HCT116 (cell line): ENCODE data around the gene TTLL5. TPM values are rescaled to one million over a fixed set of nuclear protein-coding genes. Genes with fewer than 3 reads are reported as not detected.
"Not testable (repeated sequence)": the region's sequence is repeated elsewhere in the genome, so short reads cannot be mapped to it uniquely, and the experiment has no call there.

Experiments used
- ATAC-seq: fragments of 200-7000 bp; cut with Tn5 transposase; 2 replicates; pipeline ENCODE4 v1.9.1; 2020; ENCODE audit warnings: mild to moderate bottlenecking, moderate library complexity
- BruUV-seq: library from RNA; stranded (reverse); fragments of 400-500 nt; replicated peaks from 2 replicates; lab custom pipeline; 2021; lab: Mats Ljungman, UMichigan
- CTCF ChIA-PET: fragments of 300-600 bp; sonication (Branson Sonifier 250); formaldehyde crosslinking; loops from one replicate; lab custom pipeline; 2021; ENCODE audit warnings: antibody characterized with exemption; lab: Charles Lee
- POLR2A ChIA-PET: fragments of 300-600, 350-600 bp; sonication (Branson Sonifier 250); formaldehyde crosslinking; loops from one replicate; lab custom pipeline; 2021; ENCODE audit warnings: antibody characterized with exemption; lab: Charles Lee
- RAD21 ChIA-PET, 2 experiments: fragments of 300-600 bp; sonication (Branson Sonifier 250); formaldehyde crosslinking; loops; one replicate each; lab custom pipeline; 2023; ENCODE audit warnings: low total read pairs in 2 of 2; ENCODE audit not compliant: uncharacterized antibody in 2 of 2, unreplicated experiment in 2 of 2, low non-redundant PET in 1 of 2; lab: Charles Lee
- DNase-seq: peaks from one replicate; pipeline ENCODE4 v3.0.0-alpha.2; 2010; ENCODE audit warnings: low read depth, low spot score
- H2AFZ ChIP-seq: fragments of 200-600 bp; shearing (Covaris generic), sonication (generic); 2 replicates; pipeline ENCODE4 v1.6.1; 2017; ENCODE audit warnings: low read depth, mixed run types, mixed read lengths, antibody characterized with exemption, low read length; ENCODE audit not compliant: poor library complexity, severe bottlenecking
- H3K27ac ChIP-seq: 2 replicates; pipeline ENCODE4 v1.5.1; 2012; ENCODE audit warnings: low read depth, low read length
- H3K27me3 ChIP-seq: fragments of 200-600 bp; sonication (generic); 2 replicates; pipeline ENCODE4 v1.6.1; 2016; ENCODE audit warnings: mixed run types, low read length, mixed read lengths; ENCODE audit not compliant: insufficient read depth
- H3K36me3 ChIP-seq, 2 experiments: fragments of 200-500 bp in 1 of 2; fragments of 200-600 bp in 1 of 2; sonication (Bioruptor generic) in 1 of 2; sonication (generic) in 1 of 2; 2 replicates each; pipeline versions ENCODE4 v1.5.1 to v1.6.1; 2014 to 2016; ENCODE audit warnings: low read length in 2 of 2, inconsistent platforms in 1 of 2, mixed read lengths in 1 of 2, mixed run types in 1 of 2; ENCODE audit not compliant: insufficient read depth in 2 of 2, control insufficient read depth in 1 of 2
- H3K4me1 ChIP-seq, 2 experiments: fragments of 200-600 bp in 1 of 2; sonication (generic) in 1 of 2; 2 replicates each; pipeline versions ENCODE4 v1.5.1 to v1.6.1; 2012 to 2017; ENCODE audit warnings: low read length in 2 of 2, inconsistent platforms in 1 of 2, mild to moderate bottlenecking in 1 of 2, mixed read lengths in 1 of 2, mixed run types in 1 of 2, moderate library complexity in 1 of 2; ENCODE audit not compliant: insufficient read depth in 2 of 2, control insufficient read depth in 1 of 2
- H3K4me2 ChIP-seq: fragments of 200-600 bp; sonication (generic); 2 replicates; pipeline ENCODE4 v1.6.1; 2017; ENCODE audit warnings: mixed run types, low read length, mixed read lengths
- H3K4me3 ChIP-seq, 2 experiments: fragments of 200-600 bp in 1 of 2; sonication (generic) in 1 of 2; replicated peaks in 1 of 2; 2 replicates each; pipeline ENCODE4 v1.5.1; 2011 to 2016; ENCODE audit warnings: low read length in 2 of 2, control low read depth in 1 of 2, low read depth in 1 of 2, mild to moderate bottlenecking in 1 of 2, mixed read lengths in 1 of 2, mixed run types in 1 of 2
- H3K79me2 ChIP-seq: fragments of 200-600 bp; sonication (generic); 2 replicates; pipeline ENCODE4 v1.6.1; 2017; ENCODE audit warnings: mild to moderate bottlenecking, mixed run types, low read length, moderate library complexity, mixed read lengths; ENCODE audit not compliant: insufficient read depth
- H3K9ac ChIP-seq: fragments of 200-600 bp; sonication (generic); 2 replicates; pipeline ENCODE4 v1.6.1; 2016; ENCODE audit warnings: low read length, mixed read lengths
- H3K9me2 ChIP-seq: fragments of 200-600 bp; sonication (generic), shearing (Covaris generic); 2 replicates; pipeline ENCODE4 v1.6.1; 2017; ENCODE audit warnings: mixed run types, mild to moderate bottlenecking, moderate library complexity; ENCODE audit not compliant: insufficient read depth
- H3K9me3 ChIP-seq, 2 experiments: fragments of 200-500 bp in 1 of 2; fragments of 200-600 bp in 1 of 2; sonication (Bioruptor generic) in 1 of 2; sonication (generic) in 1 of 2; 2 replicates each; pipeline ENCODE4 v1.6.1; 2014 to 2017; ENCODE audit warnings: low read length in 2 of 2, mixed read lengths in 2 of 2, inconsistent platforms in 1 of 2, low read depth in 1 of 2, mild to moderate bottlenecking in 1 of 2, mixed run types in 1 of 2, moderate library complexity in 1 of 2; ENCODE audit not compliant: control insufficient read depth in 1 of 2, insufficient read depth in 1 of 2
- H4K20me1 ChIP-seq: fragments of 200-600 bp; sonication (generic), shearing (Covaris generic); 2 replicates; pipeline ENCODE4 v1.6.1; 2017; ENCODE audit warnings: mixed run types, mild to moderate bottlenecking, moderate library complexity; ENCODE audit not compliant: insufficient read depth
- ATF3 ChIP-seq: IDR thresholded peaks from 2 replicates; pipeline ENCODE4 v1.6.1; 2012
- CBX3 ChIP-seq: IDR thresholded peaks from 2 replicates; pipeline ENCODE4 v1.6.1; 2012; ENCODE audit warnings: low read depth
- CTCF ChIP-seq, 3 experiments: fragments of 200-600 bp in 1 of 3; sonication (generic) in 1 of 3; IDR thresholded peaks in 2 of 3; conservative IDR thresholded peaks in 1 of 3; 2 replicates each; pipeline ENCODE4 v1.5.1; 2012 to 2017; ENCODE audit warnings: low read depth in 2 of 3, low read length in 2 of 3, antibody characterized with exemption in 1 of 3, borderline replicate concordance in 1 of 3, control low read depth in 1 of 3, mild to moderate bottlenecking in 1 of 3, mixed read lengths in 1 of 3, mixed run types in 1 of 3, moderate library complexity in 1 of 3; ENCODE audit not compliant: insufficient read depth in 1 of 3
- EGR1 ChIP-seq: IDR thresholded peaks from 2 replicates; pipeline ENCODE4 v1.6.1; 2012; ENCODE audit warnings: low read depth
- ELF1 ChIP-seq: IDR thresholded peaks from 2 replicates; pipeline ENCODE4 v1.6.1; 2012; ENCODE audit warnings: low read depth, borderline replicate concordance
- EZH2phosphoT487 ChIP-seq: fragments of 200-600 bp; IDR thresholded peaks from 2 replicates; pipeline ENCODE4 v1.6.1; 2018; ENCODE audit warnings: antibody characterized with exemption, borderline replicate concordance
- JUND ChIP-seq: IDR thresholded peaks from 2 replicates; pipeline ENCODE4 v1.6.1; 2012
- POLR2A ChIP-seq: IDR thresholded peaks from 2 replicates; pipeline ENCODE4 v1.7.0; 2011; ENCODE audit warnings: borderline replicate concordance; ENCODE audit not compliant: insufficient read depth, insufficient read length; ENCODE audit errors: extremely low read depth
- REST ChIP-seq: IDR thresholded peaks from 2 replicates; pipeline ENCODE4 v1.6.1; 2012; ENCODE audit warnings: low read depth
- SP1 ChIP-seq: IDR thresholded peaks from 2 replicates; pipeline ENCODE4 v1.6.1; 2012; ENCODE audit warnings: low read depth
- TCF7L2 ChIP-seq: IDR thresholded peaks from 2 replicates; pipeline ENCODE4 v1.7.0; 2011; ENCODE audit warnings: borderline replicate concordance, inconsistent platforms; ENCODE audit not compliant: insufficient read depth, insufficient read length; ENCODE audit errors: extremely low read depth
- intact Hi-C: fragments of 100-400 bp; cut with micrococcal nuclease; formaldehyde crosslinking; loops from 2 replicates; pipeline ENCODE4 v1.10.0; 2022
- total RNA-seq: library from RNA; stranded (reverse); gene quantifications from one replicate; pipeline ENCODE4 v1.2.1, GENCODE V29; 2021; ENCODE audit not compliant: unreplicated experiment

The TTLL5 gene
- total RNA-seq, 1 experiment from 2014 or later = 26.2 TPM

- no peak for DNase-seq
- ChIA-PET RAD21 (no interaction called here), CTCF (no interaction called here), POLR2A (no interaction called here)
- Histone ChIP-seq H3K79me2 (no peaks in the 10 kb centered on the region), H3K27me3 (no peaks in the 10 kb centered on the region), H3K4me2 (no peak overlapping the region), H3K9me3 (no peaks in the 10 kb centered on the region), H3K9me2 (no peaks in the 10 kb centered on the region), H4K20me1 (no peaks in the 10 kb centered on the region), H3K27ac (no peak overlapping the region), H3K9ac (no peak overlapping the region), H3K36me3 (no peaks in the 10 kb centered on the region), H2AFZ (no peak overlapping the region), H3K4me1 (peaks cover 0 to 9% of the 10 kb centered on the region in 2 experiments; a peak in 1 of 4 replicates), H3K4me3 (no peak overlapping the region)
- no peak for ATAC-seq
- TF ChIP-seq POLR2A = no peak
- TF ChIP-seq REST = no peak
- no peak for TF ChIP-seq SP1
- no peak for TF ChIP-seq ELF1
- TF ChIP-seq EZH2phosphoT487 = no peak
- TF ChIP-seq ATF3 = no peak
- TF ChIP-seq CBX3 = no peak
- no peak for TF ChIP-seq EGR1
- TF ChIP-seq CTCF (IDR thresholded peaks at IDR 0.05 in 2 of 3, conservative IDR thresholded peaks at IDR 0.05 in 1 of 3; ENCODE audit: borderline replicate concordance in 1 of 3, insufficient read depth in 1 of 3, low read depth in 2 of 3, low read length in 2 of 3) = no peak
- TF ChIP-seq TCF7L2 = no peak
- TF ChIP-seq JUND = no peak
- BruUV-seq = no TSS peak
- intact Hi-C loops = no loop called here
These were observed 184.2 kb downstream of the TTLL5 start for GRCh38 chr14:75845136-75845804.

- H3K4me1 ChIP-seq, H3K9me3 ChIP-seq, H3K79me2 ChIP-seq, RAD21 ChIA-PET, H3K9me2 ChIP-seq, intact Hi-C loops, CTCF ChIA-PET, H3K4me3 ChIP-seq, H4K20me1 ChIP-seq, H3K9ac ChIP-seq, ATAC-seq, H3K36me3 ChIP-seq, BruUV-seq, H3K27ac ChIP-seq, DNase-seq, H3K4me2 ChIP-seq, POLR2A ChIA-PET, H3K27me3 ChIP-seq, H2AFZ ChIP-seq: not testable (repeated sequence)
These were observed 185.6 kb downstream of the TTLL5 start for GRCh38 chr14:75846694-75847093.
